WTC11 (cell line): Measurements from ENCODE around the gene IL1RAP. TPM values are rescaled to one million over a fixed set of nuclear protein-coding genes. Genes with fewer than 3 reads are reported as not detected.
"Not testable (repeated sequence)": the region's sequence is repeated elsewhere in the genome, so short reads cannot be mapped to it uniquely, and the experiment has no call there.

Experiments used
- ATAC-seq: fragments of 200-7000 bp; cut with Tn5 transposase; 2 replicates; pipeline ENCODE4 v1.10.0; 2021; ENCODE audit warnings: mild to moderate bottlenecking, moderate library complexity
- CTCF ChIA-PET: fragments of 300-600 bp; sonication (Branson Sonifier 250); formaldehyde crosslinking; loops from one replicate; lab custom pipeline; 2021; ENCODE audit warnings: antibody characterized with exemption; lab: Charles Lee
- POLR2A ChIA-PET: fragments of 350-600 bp; sonication (Branson Sonifier 250); formaldehyde crosslinking; loops from one replicate; lab custom pipeline; 2021; ENCODE audit warnings: antibody characterized with exemption; lab: Charles Lee
- DNase-seq: peaks from one replicate; pipeline ENCODE4 v3.0.0; 2021; ENCODE audit warnings: low spot score
- H3K27ac Mint-ChIP-seq: 2 replicates; pipeline ENCODE4 v1.8.0; 2021; ENCODE audit warnings: mixed read lengths
- H3K27me3 Mint-ChIP-seq: 2 replicates; pipeline ENCODE4 v1.8.0; 2021; ENCODE audit warnings: low read depth, mild to moderate bottlenecking, moderate library complexity, mixed read lengths
- H3K36me3 Mint-ChIP-seq: 2 replicates; pipeline ENCODE4 v1.8.0; 2021; ENCODE audit warnings: mixed read lengths
- H3K4me1 Mint-ChIP-seq: 2 replicates; pipeline ENCODE4 v1.8.0; 2022; ENCODE audit warnings: mixed read lengths
- H3K4me3 Mint-ChIP-seq: 2 replicates; pipeline ENCODE4 v1.8.0; 2021; ENCODE audit warnings: mild to moderate bottlenecking, moderate library complexity, mixed read lengths
- H3K9me3 Mint-ChIP-seq: 2 replicates; pipeline ENCODE4 v1.8.0; 2021; ENCODE audit warnings: mixed read lengths
- ATF1 ChIP-seq: sonication (generic); formaldehyde crosslinking; IDR thresholded peaks from 2 replicates; pipeline ENCODE4 v1.8.1; 2023; ENCODE audit warnings: mild to moderate bottlenecking, moderate library complexity, missing genetic modification reagents
- ETV6 ChIP-seq: sonication (generic); formaldehyde crosslinking; IDR thresholded peaks from 2 replicates; pipeline ENCODE4 v1.8.1; 2022; ENCODE audit warnings: mild to moderate bottlenecking, missing genetic modification reagents
- GRHL2 ChIP-seq: fragments of 250-450 bp; sonication (Bioruptor Pico); IDR thresholded peaks from 2 replicates; pipeline ENCODE4 v1.8.0; 2022; ENCODE audit warnings: mild to moderate bottlenecking, moderate library complexity; ENCODE audit not compliant: insufficient replicate concordance, severe bottlenecking
- GTF2I ChIP-seq: fragments of 250-450 bp; sonication (Bioruptor Pico); conservative IDR thresholded peaks from 2 replicates; pipeline ENCODE4 v1.4.0; 2021; ENCODE audit warnings: mild to moderate bottlenecking
- JUN ChIP-seq: sonication (generic); formaldehyde crosslinking; IDR thresholded peaks from 2 replicates; pipeline ENCODE4 v1.8.0; 2023; ENCODE audit warnings: mild to moderate bottlenecking, missing genetic modification reagents
- NFYB ChIP-seq: sonication (generic); formaldehyde crosslinking; conservative IDR thresholded peaks from 2 replicates; pipeline ENCODE4 v1.8.0; 2022; ENCODE audit warnings: low read depth, missing genetic modification reagents
- SMAD4 ChIP-seq: sonication (generic); formaldehyde crosslinking; IDR thresholded peaks from 2 replicates; pipeline ENCODE4 v1.8.0; 2022; ENCODE audit warnings: mild to moderate bottlenecking, missing genetic modification reagents
- TCF7 ChIP-seq: sonication (generic); formaldehyde crosslinking; IDR thresholded peaks from 2 replicates; pipeline ENCODE4 v1.8.0; 2022; ENCODE audit warnings: mild to moderate bottlenecking, low read depth, missing genetic modification reagents, moderate library complexity
- TEAD4 ChIP-seq: sonication (generic); formaldehyde crosslinking; IDR thresholded peaks from 2 replicates; pipeline ENCODE4 v1.8.0; 2022; ENCODE audit warnings: mild to moderate bottlenecking, missing genetic modification reagents
- ZNF138 ChIP-seq: sonication (generic); formaldehyde crosslinking; conservative IDR thresholded peaks from 2 replicates; pipeline ENCODE4 v1.8.1; 2022; ENCODE audit warnings: mild to moderate bottlenecking, moderate library complexity, missing genetic modification reagents
- total RNA-seq: library from RNA; stranded (reverse); gene quantifications from 3 replicates; pipeline ENCODE4 v1.2.3, GENCODE V29; 2021
- TF ChIP-seq, protein P1 (sequence below): sonication (generic); formaldehyde crosslinking; IDR thresholded peaks from 2 replicates; pipeline ENCODE4 v1.8.1; 2022; ENCODE audit warnings: mild to moderate bottlenecking, missing genetic modification reagents, moderate library complexity, borderline replicate concordance
- TF ChIP-seq, protein P2 (sequence below): sonication (generic); formaldehyde crosslinking; IDR thresholded peaks from 2 replicates; pipeline ENCODE4 v1.8.1; 2022; ENCODE audit warnings: missing genetic modification reagents, borderline replicate concordance
- TF ChIP-seq, protein P3 (sequence below): sonication (generic); formaldehyde crosslinking; conservative IDR thresholded peaks from 2 replicates; pipeline ENCODE4 v1.8.1; 2022; ENCODE audit warnings: mild to moderate bottlenecking, missing genetic modification reagents
- TF ChIP-seq, protein P4 (sequence below): sonication (generic); formaldehyde crosslinking; IDR thresholded peaks from 2 replicates; pipeline ENCODE4 v1.8.1; 2022; ENCODE audit warnings: mild to moderate bottlenecking, moderate library complexity, missing genetic modification reagents
- TF ChIP-seq, protein P5 (sequence below): sonication (generic); formaldehyde crosslinking; IDR thresholded peaks from 2 replicates; pipeline ENCODE4 v1.8.0; 2022; ENCODE audit warnings: mild to moderate bottlenecking, missing genetic modification reagents
- TF ChIP-seq, protein P6 (sequence below): sonication (generic); formaldehyde crosslinking; IDR thresholded peaks from 2 replicates; pipeline ENCODE4 v1.8.0; 2023; ENCODE audit warnings: mild to moderate bottlenecking, missing genetic modification reagents
- TF ChIP-seq, protein P7 (sequence below): sonication (generic); formaldehyde crosslinking; IDR thresholded peaks from 2 replicates; pipeline ENCODE4 v1.8.1; 2023; ENCODE audit warnings: mild to moderate bottlenecking, missing genetic modification reagents, moderate library complexity

IL1RAP gene
- total RNA-seq, 1 experiment from 2014 or later: 4.5 TPM

DNA sequence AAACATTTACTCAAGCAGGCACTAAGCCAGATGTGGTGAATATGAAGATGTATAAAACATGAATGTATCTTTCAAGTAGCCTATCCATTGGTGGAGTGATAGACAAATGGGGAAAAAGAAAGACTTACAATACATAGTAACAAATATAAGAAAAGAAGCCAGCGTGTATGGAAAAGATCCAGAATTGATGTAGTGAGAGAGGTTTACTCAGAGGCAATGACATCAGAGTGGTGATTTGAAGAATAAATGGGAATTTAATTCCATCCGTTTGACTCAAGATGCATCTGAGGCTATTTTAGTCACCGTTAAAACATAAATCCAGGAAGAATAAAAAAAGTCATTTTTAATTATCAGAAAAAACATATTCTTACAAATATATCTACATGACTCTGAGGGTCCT is 162.6 kb downstream of the IL1RAP start:
- TF ChIP-seq SMAD4 (CRISPR knock-in tag): no peak
- ChIA-PET POLR2A (no interaction called here), CTCF (no interaction called here)
- no peak for DNase-seq
- peaks cover 14% of the 10 kb centered on the region for H3K9me3 Mint-ChIP-seq
- H3K27me3 Mint-ChIP-seq: no peaks in the 10 kb centered on the region
- peaks cover 20% of the 10 kb centered on the region for H3K4me1 Mint-ChIP-seq
- H3K27ac Mint-ChIP-seq: no peak overlapping the region
- H3K36me3 Mint-ChIP-seq: peaks cover 8% of the 10 kb centered on the region
- no peak for ATAC-seq
- no peak overlapping the region for H3K4me3 Mint-ChIP-seq

DNA sequence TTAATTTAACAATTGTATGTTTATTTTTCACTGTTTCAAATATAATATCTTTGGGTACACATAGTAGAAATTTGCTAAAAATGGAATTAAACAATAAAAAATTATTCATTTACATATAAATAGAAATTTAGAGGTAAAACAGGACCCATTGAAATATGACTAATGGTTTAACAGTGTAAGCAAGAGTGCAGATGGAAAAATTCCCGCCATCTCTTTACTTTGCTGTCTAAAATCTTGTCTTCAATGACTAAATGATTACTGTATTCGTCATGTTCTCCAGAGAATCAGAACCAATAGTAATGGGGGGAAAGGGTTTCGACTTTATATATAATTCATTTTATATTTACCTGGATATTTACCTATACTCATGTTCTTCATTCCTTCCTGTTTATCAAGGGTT is 163.1 kb downstream of the IL1RAP start:
- ATAC-seq: no peak
- TF ChIP-seq TEAD4 (no peak), GRHL2 (CRISPR knock-in tag) (no peak)
- TF ChIP-seq, protein P1, sequence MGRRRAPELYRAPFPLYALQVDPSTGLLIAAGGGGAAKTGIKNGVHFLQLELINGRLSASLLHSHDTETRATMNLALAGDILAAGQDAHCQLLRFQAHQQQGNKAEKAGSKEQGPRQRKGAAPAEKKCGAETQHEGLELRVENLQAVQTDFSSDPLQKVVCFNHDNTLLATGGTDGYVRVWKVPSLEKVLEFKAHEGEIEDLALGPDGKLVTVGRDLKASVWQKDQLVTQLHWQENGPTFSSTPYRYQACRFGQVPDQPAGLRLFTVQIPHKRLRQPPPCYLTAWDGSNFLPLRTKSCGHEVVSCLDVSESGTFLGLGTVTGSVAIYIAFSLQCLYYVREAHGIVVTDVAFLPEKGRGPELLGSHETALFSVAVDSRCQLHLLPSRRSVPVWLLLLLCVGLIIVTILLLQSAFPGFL (CRISPR knock-in tag): no peak
- TF ChIP-seq, all 79 proteins: peak for 0
- ChIA-PET CTCF (no interaction called here), POLR2A (no interaction called here)
- no peak for DNase-seq
- Mint-ChIP-seq H3K36me3 (peaks cover 13% of the 10 kb centered on the region), H3K27me3 (no peaks in the 10 kb centered on the region), H3K4me1 (peaks cover 25% of the 10 kb centered on the region), H3K4me3 (no peak overlapping the region), H3K9me3 (peaks cover 19% of the 10 kb centered on the region), H3K27ac (no peak overlapping the region)

DNA sequence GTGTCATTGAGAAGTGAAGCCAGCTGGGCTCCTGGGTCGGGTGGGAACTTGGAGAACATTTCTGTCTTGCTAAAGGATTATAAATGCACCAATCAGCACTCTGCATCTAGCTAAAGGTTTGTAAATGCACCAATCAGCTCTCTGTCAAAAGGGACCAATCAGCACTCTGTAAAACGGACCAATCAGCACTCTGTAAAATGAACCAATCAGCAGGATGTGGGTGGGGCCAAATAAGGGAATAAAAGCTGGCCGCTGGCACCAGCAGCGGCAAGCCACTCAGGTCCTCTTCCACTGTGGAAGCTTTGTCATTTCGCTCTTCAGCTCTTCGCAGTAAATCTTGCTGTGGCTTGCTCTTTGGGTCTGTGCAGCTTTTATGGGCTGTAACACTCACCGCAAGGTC is 164.0 kb downstream of the IL1RAP start:
- ATAC-seq, POLR2A ChIA-PET, DNase-seq, H3K27ac Mint-ChIP-seq, CTCF ChIA-PET: not testable (repeated sequence)
- Mint-ChIP-seq H3K9me3 (peaks cover 24% of the 10 kb centered on the region), H3K36me3 (peaks cover 18% of the 10 kb centered on the region)
- TF ChIP-seq NFYB (CRISPR knock-in tag): 0 out of 2 replicates have a peak, but pooled peaks have one; percentile 8
- TF ChIP-seq, all 79 proteins: peak for 1; not testable (repeated sequence) for 78
- peaks cover 25% of the 10 kb centered on the region for H3K4me1 Mint-ChIP-seq
- H3K4me3 Mint-ChIP-seq, H3K27me3 Mint-ChIP-seq: not testable (repeated sequence)

DNA sequence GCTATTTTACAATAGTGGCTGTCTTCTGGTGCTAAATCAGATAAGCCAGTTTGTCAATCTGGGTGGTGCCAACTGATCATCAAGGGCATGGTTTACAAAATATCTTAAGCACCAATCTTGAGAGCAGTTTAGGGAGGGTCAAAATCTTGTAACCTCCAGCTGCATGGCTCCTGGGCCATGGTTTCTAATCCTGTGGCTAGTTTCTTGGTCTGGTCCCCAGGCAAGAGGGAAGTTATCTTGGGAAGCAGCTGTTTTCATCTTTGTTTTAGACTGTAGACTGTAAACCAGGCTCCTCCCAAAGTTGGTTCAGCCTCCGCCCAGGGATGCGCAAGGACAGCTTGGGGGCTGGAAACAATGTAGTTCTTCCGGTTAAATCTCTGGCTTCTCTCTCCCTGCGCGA is 166.8 kb downstream of the IL1RAP start:
- Mint-ChIP-seq H3K9me3 (peaks cover 31% of the 10 kb centered on the region), H3K27me3 (no peaks in the 10 kb centered on the region), H3K27ac (no peak overlapping the region), H3K4me1 (peaks cover 21% of the 10 kb centered on the region), H3K36me3 (peaks cover 18% of the 10 kb centered on the region), H3K4me3 (no peak overlapping the region)
- ChIA-PET CTCF (no interaction called here), POLR2A (no interaction called here)
- TF ChIP-seq, protein P2, sequence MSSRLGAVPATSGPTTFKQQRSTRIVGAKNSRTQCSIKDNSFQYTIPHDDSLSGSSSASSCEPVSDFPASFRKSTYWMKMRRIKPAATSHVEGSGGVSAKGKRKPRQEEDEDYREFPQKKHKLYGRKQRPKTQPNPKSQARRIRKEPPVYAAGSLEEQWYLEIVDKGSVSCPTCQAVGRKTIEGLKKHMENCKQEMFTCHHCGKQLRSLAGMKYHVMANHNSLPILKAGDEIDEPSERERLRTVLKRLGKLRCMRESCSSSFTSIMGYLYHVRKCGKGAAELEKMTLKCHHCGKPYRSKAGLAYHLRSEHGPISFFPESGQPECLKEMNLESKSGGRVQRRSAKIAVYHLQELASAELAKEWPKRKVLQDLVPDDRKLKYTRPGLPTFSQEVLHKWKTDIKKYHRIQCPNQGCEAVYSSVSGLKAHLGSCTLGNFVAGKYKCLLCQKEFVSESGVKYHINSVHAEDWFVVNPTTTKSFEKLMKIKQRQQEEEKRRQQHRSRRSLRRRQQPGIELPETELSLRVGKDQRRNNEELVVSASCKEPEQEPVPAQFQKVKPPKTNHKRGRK (CRISPR knock-in tag): no peak
- TF ChIP-seq, protein P3, sequence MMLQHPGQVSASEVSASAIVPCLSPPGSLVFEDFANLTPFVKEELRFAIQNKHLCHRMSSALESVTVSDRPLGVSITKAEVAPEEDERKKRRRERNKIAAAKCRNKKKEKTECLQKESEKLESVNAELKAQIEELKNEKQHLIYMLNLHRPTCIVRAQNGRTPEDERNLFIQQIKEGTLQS (CRISPR knock-in tag): no peak
- TF ChIP-seq GTF2I (CRISPR knock-in tag): no peak
- TF ChIP-seq JUN: no peak
- ATAC-seq: no peak
- no peak for DNase-seq

DNA sequence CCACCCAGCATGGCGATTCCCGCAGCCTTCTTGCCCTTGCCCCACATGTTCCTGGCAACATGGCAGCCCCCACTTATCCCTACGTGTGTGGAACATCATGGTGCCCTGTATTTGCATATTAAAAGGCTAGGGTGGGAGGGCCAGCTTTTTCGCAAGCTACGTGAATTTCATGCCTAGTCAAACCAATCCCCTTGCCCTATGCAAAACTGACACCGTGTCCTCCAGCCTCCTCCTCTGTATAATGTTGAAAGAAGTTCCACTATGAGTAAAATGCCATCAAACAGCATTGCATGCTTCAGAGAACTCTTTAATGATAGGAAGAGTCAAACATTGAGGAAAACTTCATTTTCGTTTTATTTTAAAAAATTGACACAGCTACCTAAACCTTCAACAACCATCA is 170.9 kb downstream of the IL1RAP start:
- ATAC-seq (no peak), DNase-seq (no peak)
- POLR2A ChIA-PET: no interaction called here
- no peaks in the 10 kb centered on the region for H3K27me3 Mint-ChIP-seq
- H3K9me3 Mint-ChIP-seq: peaks cover 19% of the 10 kb centered on the region
- peaks cover 20% of the 10 kb centered on the region for H3K4me1 Mint-ChIP-seq
- H3K27ac Mint-ChIP-seq: no peak overlapping the region
- CTCF ChIA-PET: no interaction called here
- peaks cover 9% of the 10 kb centered on the region for H3K36me3 Mint-ChIP-seq
- H3K4me3 Mint-ChIP-seq: no peak overlapping the region
- TF ChIP-seq, protein P4, sequence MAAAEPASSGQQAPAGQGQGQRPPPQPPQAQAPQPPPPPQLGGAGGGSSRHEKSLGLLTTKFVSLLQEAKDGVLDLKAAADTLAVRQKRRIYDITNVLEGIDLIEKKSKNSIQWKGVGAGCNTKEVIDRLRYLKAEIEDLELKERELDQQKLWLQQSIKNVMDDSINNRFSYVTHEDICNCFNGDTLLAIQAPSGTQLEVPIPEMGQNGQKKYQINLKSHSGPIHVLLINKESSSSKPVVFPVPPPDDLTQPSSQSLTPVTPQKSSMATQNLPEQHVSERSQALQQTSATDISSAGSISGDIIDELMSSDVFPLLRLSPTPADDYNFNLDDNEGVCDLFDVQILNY (CRISPR knock-in tag): no peak
- TF ChIP-seq ETV6 (no peak), TCF7 (CRISPR knock-in tag) (no peak), ZNF138 (no peak), ATF1 (no peak)
- TF ChIP-seq, protein P5, sequence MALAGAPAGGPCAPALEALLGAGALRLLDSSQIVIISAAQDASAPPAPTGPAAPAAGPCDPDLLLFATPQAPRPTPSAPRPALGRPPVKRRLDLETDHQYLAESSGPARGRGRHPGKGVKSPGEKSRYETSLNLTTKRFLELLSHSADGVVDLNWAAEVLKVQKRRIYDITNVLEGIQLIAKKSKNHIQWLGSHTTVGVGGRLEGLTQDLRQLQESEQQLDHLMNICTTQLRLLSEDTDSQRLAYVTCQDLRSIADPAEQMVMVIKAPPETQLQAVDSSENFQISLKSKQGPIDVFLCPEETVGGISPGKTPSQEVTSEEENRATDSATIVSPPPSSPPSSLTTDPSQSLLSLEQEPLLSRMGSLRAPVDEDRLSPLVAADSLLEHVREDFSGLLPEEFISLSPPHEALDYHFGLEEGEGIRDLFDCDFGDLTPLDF (CRISPR knock-in tag): no peak
- TF ChIP-seq, protein P6, sequence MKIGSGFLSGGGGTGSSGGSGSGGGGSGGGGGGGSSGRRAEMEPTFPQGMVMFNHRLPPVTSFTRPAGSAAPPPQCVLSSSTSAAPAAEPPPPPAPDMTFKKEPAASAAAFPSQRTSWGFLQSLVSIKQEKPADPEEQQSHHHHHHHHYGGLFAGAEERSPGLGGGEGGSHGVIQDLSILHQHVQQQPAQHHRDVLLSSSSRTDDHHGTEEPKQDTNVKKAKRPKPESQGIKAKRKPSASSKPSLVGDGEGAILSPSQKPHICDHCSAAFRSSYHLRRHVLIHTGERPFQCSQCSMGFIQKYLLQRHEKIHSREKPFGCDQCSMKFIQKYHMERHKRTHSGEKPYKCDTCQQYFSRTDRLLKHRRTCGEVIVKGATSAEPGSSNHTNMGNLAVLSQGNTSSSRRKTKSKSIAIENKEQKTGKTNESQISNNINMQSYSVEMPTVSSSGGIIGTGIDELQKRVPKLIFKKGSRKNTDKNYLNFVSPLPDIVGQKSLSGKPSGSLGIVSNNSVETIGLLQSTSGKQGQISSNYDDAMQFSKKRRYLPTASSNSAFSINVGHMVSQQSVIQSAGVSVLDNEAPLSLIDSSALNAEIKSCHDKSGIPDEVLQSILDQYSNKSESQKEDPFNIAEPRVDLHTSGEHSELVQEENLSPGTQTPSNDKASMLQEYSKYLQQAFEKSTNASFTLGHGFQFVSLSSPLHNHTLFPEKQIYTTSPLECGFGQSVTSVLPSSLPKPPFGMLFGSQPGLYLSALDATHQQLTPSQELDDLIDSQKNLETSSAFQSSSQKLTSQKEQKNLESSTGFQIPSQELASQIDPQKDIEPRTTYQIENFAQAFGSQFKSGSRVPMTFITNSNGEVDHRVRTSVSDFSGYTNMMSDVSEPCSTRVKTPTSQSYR: no peak
- TF ChIP-seq, protein P7, sequence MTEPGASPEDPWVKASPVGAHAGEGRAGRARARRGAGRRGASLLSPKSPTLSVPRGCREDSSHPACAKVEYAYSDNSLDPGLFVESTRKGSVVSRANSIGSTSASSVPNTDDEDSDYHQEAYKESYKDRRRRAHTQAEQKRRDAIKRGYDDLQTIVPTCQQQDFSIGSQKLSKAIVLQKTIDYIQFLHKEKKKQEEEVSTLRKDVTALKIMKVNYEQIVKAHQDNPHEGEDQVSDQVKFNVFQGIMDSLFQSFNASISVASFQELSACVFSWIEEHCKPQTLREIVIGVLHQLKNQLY (CRISPR knock-in tag): no peak
